GM12878 (cell line): ENCODE results near the gene SLC24A4. TPM values are rescaled to one million over a fixed set of nuclear protein-coding genes. Genes with fewer than 3 reads are reported as not detected.

Experiments used
- ATAC-seq: fragments of 200-7000 bp; cut with Tn5 transposase; 3 replicates; pipeline ENCODE4 v1.9.1; 2020; ENCODE audit warnings: mild to moderate bottlenecking, moderate library complexity
- BruUV-seq: library from RNA; stranded (reverse); fragments of 400-500 nt; replicated peaks from 2 replicates; lab custom pipeline; 2021; lab: Mats Ljungman, UMichigan
- CTCF ChIA-PET: fragments of 300-600 bp; sonication (Branson Sonifier 250); formaldehyde crosslinking; extraction: SDS; loops from one replicate; lab custom pipeline; 2021; ENCODE audit warnings: inconsistent platforms; lab: Yijun Ruan, JAX
- POLR2A ChIA-PET: fragments of 350-600 bp; formaldehyde crosslinking; extraction: SDS; loops from one replicate; lab custom pipeline; 2021; ENCODE audit warnings: inconsistent platforms; lab: Charles Lee
- RAD21 ChIA-PET: fragments of 300-600 bp; sonication (Branson Sonifier 250); formaldehyde crosslinking; loops from one replicate; lab custom pipeline; 2023; ENCODE audit warnings: antibody characterized with exemption; ENCODE audit not compliant: unreplicated experiment; lab: Charles Lee
- SMC1A ChIA-PET: fragments of 300-600 bp; sonication (Branson Sonifier 250); formaldehyde crosslinking; loops from one replicate; lab custom pipeline; 2023; ENCODE audit not compliant: unreplicated experiment, uncharacterized antibody; lab: Charles Lee
- DNase-seq: peaks from one replicate; pipeline ENCODE4 v3.0.0-alpha.2; 2011; ENCODE audit warnings: low read depth, low spot score
- FAIRE-seq: peaks from 3 replicates; lab custom pipeline; 2011; peaks lifted over from hg19 to GRCh38; lab: Jason Lieb, UNC
- H2AFZ ChIP-seq: 2 replicates; pipeline ENCODE4 v1.6.0; 2011; ENCODE audit warnings: low read depth, low read length, control low read depth; ENCODE audit not compliant: control insufficient read depth
- H3K27ac ChIP-seq: 2 replicates; pipeline ENCODE4 v1.5.1; 2011; ENCODE audit warnings: control low read depth; ENCODE audit not compliant: control insufficient read depth, insufficient read depth
- H3K27me3 ChIP-seq, 2 experiments: replicated peaks in 1 of 2; 2 replicates each; pipeline versions ENCODE4 v1.6.0 to v1.6.1; 2011; ENCODE audit warnings: low read length in 1 of 2; ENCODE audit not compliant: control insufficient read depth in 2 of 2, insufficient read depth in 2 of 2
- H3K36me3 ChIP-seq, 2 experiments: 2 replicates each; pipeline ENCODE4 v1.5.1; 2011; ENCODE audit warnings: low read length in 1 of 2; ENCODE audit not compliant: control insufficient read depth in 2 of 2, insufficient read depth in 2 of 2
- H3K4me1 ChIP-seq: 2 replicates; pipeline ENCODE4 v1.6.1; 2011; ENCODE audit warnings: mild to moderate bottlenecking, low read length, moderate library complexity, mixed read lengths; ENCODE audit not compliant: control insufficient read depth, insufficient read depth
- H3K4me2 ChIP-seq: 2 replicates; pipeline ENCODE4 v1.6.0; 2011; ENCODE audit warnings: control low read depth; ENCODE audit not compliant: control insufficient read depth, insufficient read depth
- H3K4me3 ChIP-seq: fragments of 200-600 bp; sonication (generic); 2 replicates; pipeline ENCODE4 v1.5.1; 2016
- H3K79me2 ChIP-seq: 2 replicates; pipeline ENCODE4 v1.6.0; 2011; ENCODE audit warnings: low read length; ENCODE audit not compliant: control insufficient read depth, insufficient read depth
- H3K9ac ChIP-seq: 2 replicates; pipeline ENCODE4 v1.8.0; 2011; ENCODE audit warnings: low read length, control low read depth, mixed read lengths; ENCODE audit not compliant: control insufficient read depth, insufficient read depth
- H3K9me3 ChIP-seq: replicated peaks from 3 replicates; pipeline ENCODE4 v1.5.1; 2011; ENCODE audit warnings: mild to moderate bottlenecking, low read length; ENCODE audit not compliant: control insufficient read depth, insufficient read depth
- H4K20me1 ChIP-seq: 2 replicates; pipeline ENCODE4 v1.6.0; 2011; ENCODE audit not compliant: control insufficient read depth, insufficient read depth
- EP300 ChIP-seq, 2 experiments: fragments of 150-350 bp in 1 of 2; IDR thresholded peaks; 2 replicates each; pipeline ENCODE4 v1.6.1; 2011 to 2012; ENCODE audit warnings: low read depth in 2 of 2, low read length in 2 of 2, borderline replicate concordance in 1 of 2, improper control_type of control experiment in 1 of 2, inconsistent platforms in 1 of 2; ENCODE audit not compliant: control insufficient read depth in 1 of 2
- ETV6 ChIP-seq, 2 experiments: fragments of 450-650 bp in 1 of 2; IDR thresholded peaks in 1 of 2; conservative IDR thresholded peaks in 1 of 2; 2 replicates each; pipeline ENCODE4 v1.6.1; 2014; ENCODE audit warnings: antibody characterized with exemption in 1 of 2, borderline replicate concordance in 1 of 2, low read depth in 1 of 2, mild to moderate bottlenecking in 1 of 2, moderate library complexity in 1 of 2
- POLR2AphosphoS2 ChIP-seq: IDR thresholded peaks from 2 replicates; pipeline ENCODE4 v1.6.1; 2011; ENCODE audit warnings: low read depth, mild to moderate bottlenecking, low read length, improper control_type of control experiment, moderate library complexity
- RB1 ChIP-seq: fragments of 450-650 bp; formaldehyde crosslinking; IDR thresholded peaks from 2 replicates; pipeline ENCODE4 v1.6.1; 2017; ENCODE audit warnings: mild to moderate bottlenecking, borderline replicate concordance
- RBBP5 ChIP-seq: fragments of 200-600 bp; sonication (generic); conservative IDR thresholded peaks from 2 replicates; pipeline ENCODE4 v1.6.1; 2016
- RELA ChIP-seq: fragments of 450-650 bp; IDR thresholded peaks from 2 replicates; pipeline ENCODE4 v1.8.0; 2014; ENCODE audit warnings: borderline replicate concordance; ENCODE audit not compliant: partially characterized antibody
- ZBED1 ChIP-seq: IDR thresholded peaks from 2 replicates; pipeline ENCODE4 v1.6.1; 2016; ENCODE audit warnings: borderline replicate concordance
- ZNF274 ChIP-seq: IDR thresholded peaks from one replicate; pipeline ENCODE4 v1.8.0; 2011; ENCODE audit not compliant: insufficient read length, insufficient read depth
- WGBS: methylation state at CpG from one replicate; pipeline ENCODE4 v1.1.6; 2016; ENCODE audit warnings: low lambda C conversion rate; ENCODE audit not compliant: insufficient replicate concordance, insufficient coverage; ENCODE audit errors: missing lambda C conversion rate; 5-methylcytosine and 5-hydroxymethylcytosine counted together
- in situ Hi-C: fragments of 300-500 bp; cut with MboI; formaldehyde crosslinking; loops from 9 replicates; pipeline ENCODE4 v1.14.3; 2018; ENCODE audit warnings: mixed read lengths
- intact Hi-C: fragments of 100-400 bp; cut with micrococcal nuclease; formaldehyde crosslinking; loops from one replicate; pipeline ENCODE4 v1.14.2; 2022; ENCODE audit not compliant: unreplicated experiment
- polyA plus RNA-seq, 11 experiments: library from polyadenylated mRNA; depleted of rRNA in 4 of 11; unstranded in 6 of 11; stranded (reverse) in 5 of 11; fragments of >200 nt; fragmentation: Nextera tagmentation in 4 of 11; fragmentation: Illumina TruSeq in 1 of 11; extraction: Ambion mirVana in 4 of 11; extraction: Trizol in 1 of 11; gene quantifications; 1 replicate in 1 of 11; 2 replicates in 10 of 11; pipeline versions ENCODE4 v1.2.1 to v1.2.3, GENCODE V29; 2011 to 2016; ENCODE audit warnings: inconsistent platforms in 2 of 11, missing spikeins in 2 of 11, low read depth in 1 of 11
- total RNA-seq, 4 experiments: library from RNA; depleted of rRNA in 3 of 4; stranded (reverse); fragments of >200 nt in 3 of 4; fragmentation: Illumina TruSeq in 1 of 4; extraction: Trizol in 1 of 4; gene quantifications; 2 replicates each; pipeline versions ENCODE4 v1.2.1 to v1.2.3, GENCODE V29; 2013 to 2021
- TF ChIP-seq, protein P1 (sequence below), 3 experiments: IDR thresholded peaks in 2 of 3; conservative IDR thresholded peaks in 1 of 3; 2 replicates each; pipeline ENCODE4 v1.5.1; 2011; ENCODE audit warnings: low read depth in 3 of 3, low read length in 3 of 3, mild to moderate bottlenecking in 3 of 3, control low read depth in 2 of 3, moderate library complexity in 2 of 3, inconsistent platforms in 1 of 3, mixed read lengths in 1 of 3; ENCODE audit not compliant: control insufficient read depth in 2 of 3, insufficient read depth in 1 of 3; ENCODE audit errors: extremely low read depth in 1 of 3
- TF ChIP-seq, protein P2 (sequence below): fragments of 450-650 bp; conservative IDR thresholded peaks from 2 replicates; pipeline ENCODE4 v1.6.1; 2017; ENCODE audit warnings: mild to moderate bottlenecking, moderate library complexity

SLC24A4 gene
- total and polyA plus RNA-seq, 10 of the 15 experiments (the other 5 are each of a cell fraction or from before 2014, with no cell fraction given): under 0.01 to 0.46 (median 0.04) TPM; not detected in 5

DNA sequence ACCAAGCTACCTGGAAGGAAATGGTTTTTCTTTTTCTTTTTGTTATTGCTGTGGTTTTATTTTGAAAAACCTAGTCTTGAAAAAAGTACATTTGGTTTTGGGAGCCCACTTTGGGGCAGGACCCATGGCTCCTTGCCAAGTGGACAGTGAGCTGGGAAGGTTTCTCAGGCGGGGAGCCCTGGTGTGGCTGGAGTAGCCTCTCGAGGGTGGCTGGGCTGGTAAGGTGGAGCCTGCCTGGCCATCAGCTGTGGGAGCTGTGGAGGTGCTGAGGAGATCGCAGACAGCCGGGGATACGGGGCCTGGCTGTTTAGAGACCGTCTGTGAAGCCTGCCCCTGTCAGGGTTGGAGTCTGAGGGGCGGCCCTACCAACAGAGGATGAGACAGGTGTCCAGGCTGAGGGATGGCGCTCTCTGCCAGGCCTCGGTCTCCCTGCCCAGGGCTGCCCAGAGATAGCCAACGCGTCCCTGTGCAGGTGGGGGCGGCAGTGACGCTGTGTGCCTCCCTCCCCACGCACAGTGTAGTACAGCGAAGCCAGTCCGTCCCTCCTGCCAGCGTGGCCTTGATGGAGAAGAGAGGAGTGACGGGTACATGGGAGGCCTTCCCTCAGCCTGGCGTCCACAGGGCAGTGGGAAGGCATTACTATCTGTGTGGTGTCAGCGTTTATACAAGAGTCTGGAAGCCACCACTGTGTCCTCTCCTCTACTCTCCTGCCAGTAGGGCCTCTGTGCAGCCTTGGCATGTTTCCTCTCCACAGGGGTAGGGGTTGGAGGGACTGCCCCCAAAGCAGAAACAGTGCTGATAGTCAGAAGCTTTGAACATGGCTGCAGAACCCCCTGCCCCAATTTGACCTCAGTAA lies 196.5 kb downstream of the SLC24A4 start:
- Histone ChIP-seq H3K36me3 (no peaks in the 10 kb centered on the region), H4K20me1 (no peaks in the 10 kb centered on the region), H3K9ac (no peak overlapping the region), H3K4me2 (no peak overlapping the region), H3K9me3 (no peaks in the 10 kb centered on the region; the same call in 2 of the 3 replicates), H2AFZ (no peak overlapping the region), H3K27ac (no peak overlapping the region), H3K27me3 (no peaks in the 10 kb centered on the region), H3K4me3 (no peak overlapping the region), H3K4me1 (peaks cover 4% of the 10 kb centered on the region), H3K79me2 (peaks cover 3% of the 10 kb centered on the region)
- intact Hi-C loops: no loop called here
- ChIA-PET POLR2A (interaction anchor here (0.5 to 1.0 kb wide), 4 partner anchors 24 to 1072 kb away, joined by 3 to 4 read pairs (median 3); no protein-coding TSS in a partner anchor), CTCF (interaction anchor here (0.7 kb wide), 1 partner anchor 36 kb away, joined by 3 read pairs; no protein-coding TSS in a partner anchor), SMC1A (interaction anchor here (0.7 to 1.3 kb wide), 4 partner anchors 15 to 70 kb away, joined by 3 to 6 read pairs (median 3); no protein-coding TSS in a partner anchor), RAD21 (interaction anchor here (1.1 to 1.3 kb wide), 2 partner anchors 59 to 70 kb away, joined by 3 read pairs; no protein-coding TSS in a partner anchor)
- TF ChIP-seq, protein P1, sequence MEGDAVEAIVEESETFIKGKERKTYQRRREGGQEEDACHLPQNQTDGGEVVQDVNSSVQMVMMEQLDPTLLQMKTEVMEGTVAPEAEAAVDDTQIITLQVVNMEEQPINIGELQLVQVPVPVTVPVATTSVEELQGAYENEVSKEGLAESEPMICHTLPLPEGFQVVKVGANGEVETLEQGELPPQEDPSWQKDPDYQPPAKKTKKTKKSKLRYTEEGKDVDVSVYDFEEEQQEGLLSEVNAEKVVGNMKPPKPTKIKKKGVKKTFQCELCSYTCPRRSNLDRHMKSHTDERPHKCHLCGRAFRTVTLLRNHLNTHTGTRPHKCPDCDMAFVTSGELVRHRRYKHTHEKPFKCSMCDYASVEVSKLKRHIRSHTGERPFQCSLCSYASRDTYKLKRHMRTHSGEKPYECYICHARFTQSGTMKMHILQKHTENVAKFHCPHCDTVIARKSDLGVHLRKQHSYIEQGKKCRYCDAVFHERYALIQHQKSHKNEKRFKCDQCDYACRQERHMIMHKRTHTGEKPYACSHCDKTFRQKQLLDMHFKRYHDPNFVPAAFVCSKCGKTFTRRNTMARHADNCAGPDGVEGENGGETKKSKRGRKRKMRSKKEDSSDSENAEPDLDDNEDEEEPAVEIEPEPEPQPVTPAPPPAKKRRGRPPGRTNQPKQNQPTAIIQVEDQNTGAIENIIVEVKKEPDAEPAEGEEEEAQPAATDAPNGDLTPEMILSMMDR (IDR thresholded peaks at IDR 0.05 in 2 of 3, conservative IDR thresholded peaks at IDR 0.05 in 1 of 3; ENCODE audit: control insufficient read depth in 2 of 3, extremely low read depth in 1 of 3, insufficient read depth in 1 of 3, low read depth in 3 of 3, low read length in 3 of 3): no peak
- TF ChIP-seq POLR2AphosphoS2 (no peak), RBBP5 (no peak), ZBED1 (no peak), ZNF274 (no peak), RELA (no peak), EP300 (IDR thresholded peaks at IDR 0.05; ENCODE audit: borderline replicate concordance in 1 of 2, control insufficient read depth in 1 of 2, low read depth in 2 of 2, low read length in 2 of 2) (no peak), ETV6 (conservative IDR thresholded peaks at IDR 0.05 in 1 of 2, IDR thresholded peaks at IDR 0.05 in 1 of 2; ENCODE audit: borderline replicate concordance in 1 of 2, low read depth in 1 of 2) (no peak), RB1 (no peak)
- TF ChIP-seq, protein P2, sequence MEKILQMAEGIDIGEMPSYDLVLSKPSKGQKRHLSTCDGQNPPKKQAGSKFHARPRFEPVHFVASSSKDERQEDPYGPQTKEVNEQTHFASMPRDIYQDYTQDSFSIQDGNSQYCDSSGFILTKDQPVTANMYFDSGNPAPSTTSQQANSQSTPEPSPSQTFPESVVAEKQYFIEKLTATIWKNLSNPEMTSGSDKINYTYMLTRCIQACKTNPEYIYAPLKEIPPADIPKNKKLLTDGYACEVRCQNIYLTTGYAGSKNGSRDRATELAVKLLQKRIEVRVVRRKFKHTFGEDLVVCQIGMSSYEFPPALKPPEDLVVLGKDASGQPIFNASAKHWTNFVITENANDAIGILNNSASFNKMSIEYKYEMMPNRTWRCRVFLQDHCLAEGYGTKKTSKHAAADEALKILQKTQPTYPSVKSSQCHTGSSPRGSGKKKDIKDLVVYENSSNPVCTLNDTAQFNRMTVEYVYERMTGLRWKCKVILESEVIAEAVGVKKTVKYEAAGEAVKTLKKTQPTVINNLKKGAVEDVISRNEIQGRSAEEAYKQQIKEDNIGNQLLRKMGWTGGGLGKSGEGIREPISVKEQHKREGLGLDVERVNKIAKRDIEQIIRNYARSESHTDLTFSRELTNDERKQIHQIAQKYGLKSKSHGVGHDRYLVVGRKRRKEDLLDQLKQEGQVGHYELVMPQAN: no peak
- DNase-seq (no peak), FAIRE-seq (no peak), ATAC-seq (peak; percentile 13; the same call in 2 of the 3 replicates)
- WGBS: 86% methylated on average over 20 of the region's 20 CpGs
- in situ Hi-C loops: no loop called here
- no TSS peak for BruUV-seq
